HUES48 (cell line): ENCODE measurements around the gene MVD.

Source experiments
- H3K27ac ChIP-seq: one replicate; pipeline ENCODE4 v1.7.0; 2013; ENCODE audit warnings: low read depth, low read length, inconsistent platforms
- H3K27me3 ChIP-seq: 2 replicates; pipeline ENCODE4 v1.6.1; 2013; ENCODE audit warnings: mild to moderate bottlenecking, low read length; ENCODE audit not compliant: control insufficient read depth, insufficient read depth
- H3K36me3 ChIP-seq: 2 replicates; pipeline ENCODE4 v1.6.1; 2013; ENCODE audit warnings: low read length; ENCODE audit not compliant: control insufficient read depth, insufficient read depth
- H3K4me1 ChIP-seq: 2 replicates; pipeline ENCODE4 v1.6.1; 2013; ENCODE audit warnings: mild to moderate bottlenecking, low read length; ENCODE audit not compliant: control insufficient read depth, insufficient read depth
- H3K4me3 ChIP-seq: 2 replicates; pipeline ENCODE4 v1.5.1; 2013; ENCODE audit warnings: mild to moderate bottlenecking, low read depth, low read length
- H3K9ac ChIP-seq: 2 replicates; pipeline ENCODE4 v1.6.1; 2013; ENCODE audit warnings: mild to moderate bottlenecking, low read depth, low read length, moderate library complexity
- H3K9me3 ChIP-seq: 2 replicates; pipeline ENCODE4 v1.6.1; 2013; ENCODE audit warnings: low read length; ENCODE audit not compliant: control insufficient read depth, insufficient read depth

Gene MVD

GRCh38 chr16:88696441-88696840 lies 33.5 kb upstream of the MVD start:
- no peak overlapping the region for H3K27ac ChIP-seq
- H3K4me1 ChIP-seq: no peaks in the 10 kb centered on the region
- H3K36me3 ChIP-seq: peaks cover 39% of the 10 kb centered on the region
- no peak overlapping the region for H3K9ac ChIP-seq
- H3K9me3 ChIP-seq: no peaks in the 10 kb centered on the region
- H3K4me3 ChIP-seq: no peak overlapping the region
- no peaks in the 10 kb centered on the region for H3K27me3 ChIP-seq

- Histone ChIP-seq H3K27ac (no peak overlapping the region), H3K36me3 (peaks cover 39% of the 10 kb centered on the region), H3K4me3 (no peak overlapping the region), H3K9ac (no peak overlapping the region), H3K27me3 (no peaks in the 10 kb centered on the region), H3K4me1 (no peaks in the 10 kb centered on the region), H3K9me3 (no peaks in the 10 kb centered on the region)
These were observed 32.9 kb upstream of the MVD start for GRCh38 chr16:88695753-88696152.

GRCh38 chr16:88695218-88695617 lies 32.3 kb upstream of the MVD start:
- no peaks in the 10 kb centered on the region for H3K27me3 ChIP-seq
- no peaks in the 10 kb centered on the region for H3K4me1 ChIP-seq
- no peaks in the 10 kb centered on the region for H3K9me3 ChIP-seq
- H3K4me3 ChIP-seq: no peak overlapping the region
- H3K9ac ChIP-seq: no peak overlapping the region
- peaks cover 34% of the 10 kb centered on the region for H3K36me3 ChIP-seq
- no peak overlapping the region for H3K27ac ChIP-seq

- Histone ChIP-seq H3K4me1 (no peaks in the 10 kb centered on the region), H3K27me3 (no peaks in the 10 kb centered on the region), H3K4me3 (no peak overlapping the region), H3K9me3 (no peaks in the 10 kb centered on the region), H3K36me3 (peaks cover 27% of the 10 kb centered on the region), H3K27ac (no peak overlapping the region), H3K9ac (no peak overlapping the region)
These were observed 31.6 kb upstream of the MVD start for GRCh38 chr16:88694221-88695087.

- Histone ChIP-seq H3K36me3 (peaks cover 19% of the 10 kb centered on the region), H3K9ac (no peak overlapping the region), H3K4me3 (no peak overlapping the region), H3K27me3 (no peaks in the 10 kb centered on the region), H3K4me1 (no peaks in the 10 kb centered on the region; the same call in 1 of the 2 replicates), H3K9me3 (no peaks in the 10 kb centered on the region), H3K27ac (no peak overlapping the region)
These were observed 30.7 kb upstream of the MVD start for GRCh38 chr16:88693420-88694177.

- H3K36me3 ChIP-seq: peaks cover 14% of the 10 kb centered on the region
- no peaks in the 10 kb centered on the region for H3K9me3 ChIP-seq
- H3K27ac ChIP-seq: no peak overlapping the region
- H3K27me3 ChIP-seq: peaks cover 3% of the 10 kb centered on the region
- H3K9ac ChIP-seq: no peak overlapping the region
- H3K4me3 ChIP-seq: no peak overlapping the region
- H3K4me1 ChIP-seq: peaks cover 6% of the 10 kb centered on the region
These were observed 30.0 kb upstream of the MVD start for GRCh38 chr16:88692861-88693260.

GRCh38 chr16:88691924-88692560 lies 29.2 kb upstream of the MVD start:
- Histone ChIP-seq H3K36me3 (peaks cover 6% of the 10 kb centered on the region; the same call in 1 of the 2 replicates), H3K9me3 (no peaks in the 10 kb centered on the region), H3K9ac (no peak overlapping the region), H3K4me1 (peaks cover 8% of the 10 kb centered on the region), H3K4me3 (no peak overlapping the region), H3K27me3 (peaks cover 10% of the 10 kb centered on the region), H3K27ac (no peak overlapping the region)

GRCh38 chr16:88691129-88691813 lies 28.4 kb upstream of the MVD start:
- Histone ChIP-seq H3K27me3 (peaks cover 15% of the 10 kb centered on the region), H3K36me3 (no peaks in the 10 kb centered on the region), H3K9ac (no peak overlapping the region), H3K4me3 (no peak overlapping the region), H3K4me1 (peaks cover 13% of the 10 kb centered on the region), H3K9me3 (no peaks in the 10 kb centered on the region), H3K27ac (no peak overlapping the region)

GRCh38 chr16:88690341-88691128 lies 27.6 kb upstream of the MVD start:
- Histone ChIP-seq H3K9me3 (no peaks in the 10 kb centered on the region), H3K36me3 (no peaks in the 10 kb centered on the region), H3K4me1 (peaks cover 14% of the 10 kb centered on the region), H3K9ac (no peak overlapping the region), H3K27me3 (peaks cover 17% of the 10 kb centered on the region), H3K27ac (no peak overlapping the region), H3K4me3 (no peak overlapping the region)
